ENCODE results near the gene TSPY3.
"Not testable (repeated sequence)": the region's sequence is repeated elsewhere in the genome, so short reads cannot be mapped to it uniquely, and the experiment has no call there.

DNA sequence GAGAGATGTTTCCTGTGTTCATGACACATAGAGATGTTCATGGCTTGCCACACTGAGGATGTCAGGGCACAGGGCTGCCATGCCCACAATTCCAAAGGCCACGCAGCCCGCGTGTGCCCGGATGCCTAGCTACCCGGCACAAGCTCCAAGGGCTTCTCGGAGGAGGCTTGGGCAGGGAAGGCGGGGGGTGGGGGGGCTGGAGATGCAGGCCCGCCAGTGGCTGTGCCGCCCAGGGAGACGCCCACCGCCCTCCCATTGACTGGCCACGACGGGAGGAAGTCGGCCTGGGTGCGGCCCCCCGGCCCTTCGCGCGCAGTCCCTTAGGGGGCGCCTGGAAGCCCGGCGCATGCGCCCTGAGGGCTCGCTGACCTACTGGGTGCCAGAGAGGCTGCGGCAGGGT is 40.7 kb upstream of the TSPY3 start, which contains the start of gene TSPY8:
- TF ChIP-seq, protein P1, sequence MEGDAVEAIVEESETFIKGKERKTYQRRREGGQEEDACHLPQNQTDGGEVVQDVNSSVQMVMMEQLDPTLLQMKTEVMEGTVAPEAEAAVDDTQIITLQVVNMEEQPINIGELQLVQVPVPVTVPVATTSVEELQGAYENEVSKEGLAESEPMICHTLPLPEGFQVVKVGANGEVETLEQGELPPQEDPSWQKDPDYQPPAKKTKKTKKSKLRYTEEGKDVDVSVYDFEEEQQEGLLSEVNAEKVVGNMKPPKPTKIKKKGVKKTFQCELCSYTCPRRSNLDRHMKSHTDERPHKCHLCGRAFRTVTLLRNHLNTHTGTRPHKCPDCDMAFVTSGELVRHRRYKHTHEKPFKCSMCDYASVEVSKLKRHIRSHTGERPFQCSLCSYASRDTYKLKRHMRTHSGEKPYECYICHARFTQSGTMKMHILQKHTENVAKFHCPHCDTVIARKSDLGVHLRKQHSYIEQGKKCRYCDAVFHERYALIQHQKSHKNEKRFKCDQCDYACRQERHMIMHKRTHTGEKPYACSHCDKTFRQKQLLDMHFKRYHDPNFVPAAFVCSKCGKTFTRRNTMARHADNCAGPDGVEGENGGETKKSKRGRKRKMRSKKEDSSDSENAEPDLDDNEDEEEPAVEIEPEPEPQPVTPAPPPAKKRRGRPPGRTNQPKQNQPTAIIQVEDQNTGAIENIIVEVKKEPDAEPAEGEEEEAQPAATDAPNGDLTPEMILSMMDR (IDR thresholded peaks at IDR 0.05 in 2 of 3, conservative IDR thresholded peaks at IDR 0.05 in 1 of 3; ENCODE audit: control insufficient read depth in 2 of 3, extremely low read depth in 1 of 3, insufficient read depth in 1 of 3, low read depth in 3 of 3, low read length in 3 of 3), result not testable (repeated sequence)
- TF ChIP-seq, protein P2, sequence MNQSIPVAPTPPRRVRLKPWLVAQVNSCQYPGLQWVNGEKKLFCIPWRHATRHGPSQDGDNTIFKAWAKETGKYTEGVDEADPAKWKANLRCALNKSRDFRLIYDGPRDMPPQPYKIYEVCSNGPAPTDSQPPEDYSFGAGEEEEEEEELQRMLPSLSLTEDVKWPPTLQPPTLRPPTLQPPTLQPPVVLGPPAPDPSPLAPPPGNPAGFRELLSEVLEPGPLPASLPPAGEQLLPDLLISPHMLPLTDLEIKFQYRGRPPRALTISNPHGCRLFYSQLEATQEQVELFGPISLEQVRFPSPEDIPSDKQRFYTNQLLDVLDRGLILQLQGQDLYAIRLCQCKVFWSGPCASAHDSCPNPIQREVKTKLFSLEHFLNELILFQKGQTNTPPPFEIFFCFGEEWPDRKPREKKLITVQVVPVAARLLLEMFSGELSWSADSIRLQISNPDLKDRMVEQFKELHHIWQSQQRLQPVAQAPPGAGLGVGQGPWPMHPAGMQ (IDR thresholded peaks at IDR 0.05; ENCODE audit: borderline replicate concordance), result not testable (repeated sequence)
- TF ChIP-seq POLR2AphosphoS5 (IDR thresholded peaks at IDR 0.05; ENCODE audit: low read length); NFXL1 (IDR thresholded peaks at IDR 0.05; ENCODE audit: borderline replicate concordance): not testable (repeated sequence)

All from GM12878 (cell line).